Measurements from ENCODE around the gene PANK2. TPM values are rescaled to one million over a fixed set of nuclear protein-coding genes. Genes with fewer than 3 reads are reported as not detected.

The PANK2 gene
- polyA plus RNA-seq, 1 donor (not counting 4 experiments of a cell fraction or from before 2014, with no cell fraction given) = 23.6 TPM

DNA sequence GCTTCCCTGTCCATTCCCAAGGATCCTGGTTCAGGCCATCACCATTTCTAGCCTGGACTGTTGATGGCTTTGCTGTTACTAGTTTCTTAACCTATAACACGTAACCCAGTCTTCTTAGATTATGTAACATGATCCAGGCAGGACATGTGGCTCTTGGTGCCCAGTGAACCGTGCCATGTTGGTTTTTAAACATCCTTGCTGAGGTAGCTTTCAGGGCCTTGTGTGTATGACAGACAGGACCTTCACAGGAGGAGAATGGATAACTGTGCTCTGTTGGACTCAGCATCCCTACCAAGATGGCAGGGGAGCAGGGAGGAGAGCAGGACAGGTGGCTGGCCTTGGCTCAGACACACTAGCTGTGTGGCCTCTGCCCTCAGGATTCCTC, 46.8 kb downstream of the PANK2 start:
- no peak overlapping the region for H3K9ac ChIP-seq (ENCODE audit: control insufficient read depth, extremely low read depth, insufficient read depth, low read length)
- dilution Hi-C loops (cut with MboI; ENCODE audit: extremely low pct_ligation_motif_present, low sequenced_read_pairs) = no loop called here

DNA sequence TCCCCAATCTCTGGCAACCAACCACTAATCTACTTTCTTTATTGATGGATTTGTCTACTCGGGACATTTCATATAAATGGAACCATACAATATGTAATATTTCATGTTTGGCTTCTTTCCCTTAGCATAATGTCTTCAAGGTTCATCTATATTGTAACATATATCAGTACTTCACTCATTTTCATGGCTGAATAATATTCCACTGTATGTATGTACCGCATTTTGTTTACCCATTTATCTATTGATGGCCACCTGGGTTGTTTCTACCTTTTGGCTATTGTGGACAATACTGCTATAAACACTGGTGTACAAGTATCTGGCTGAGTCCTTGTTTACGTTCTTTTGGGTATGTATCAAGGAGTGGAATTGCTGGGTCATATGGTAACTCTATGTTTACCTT, 48.4 kb downstream of the PANK2 start:
- TF ChIP-seq EZH2 (IDR thresholded peaks at IDR 0.05; ENCODE audit: low read length) = no peak
- TF ChIP-seq, protein P1, sequence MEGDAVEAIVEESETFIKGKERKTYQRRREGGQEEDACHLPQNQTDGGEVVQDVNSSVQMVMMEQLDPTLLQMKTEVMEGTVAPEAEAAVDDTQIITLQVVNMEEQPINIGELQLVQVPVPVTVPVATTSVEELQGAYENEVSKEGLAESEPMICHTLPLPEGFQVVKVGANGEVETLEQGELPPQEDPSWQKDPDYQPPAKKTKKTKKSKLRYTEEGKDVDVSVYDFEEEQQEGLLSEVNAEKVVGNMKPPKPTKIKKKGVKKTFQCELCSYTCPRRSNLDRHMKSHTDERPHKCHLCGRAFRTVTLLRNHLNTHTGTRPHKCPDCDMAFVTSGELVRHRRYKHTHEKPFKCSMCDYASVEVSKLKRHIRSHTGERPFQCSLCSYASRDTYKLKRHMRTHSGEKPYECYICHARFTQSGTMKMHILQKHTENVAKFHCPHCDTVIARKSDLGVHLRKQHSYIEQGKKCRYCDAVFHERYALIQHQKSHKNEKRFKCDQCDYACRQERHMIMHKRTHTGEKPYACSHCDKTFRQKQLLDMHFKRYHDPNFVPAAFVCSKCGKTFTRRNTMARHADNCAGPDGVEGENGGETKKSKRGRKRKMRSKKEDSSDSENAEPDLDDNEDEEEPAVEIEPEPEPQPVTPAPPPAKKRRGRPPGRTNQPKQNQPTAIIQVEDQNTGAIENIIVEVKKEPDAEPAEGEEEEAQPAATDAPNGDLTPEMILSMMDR (optimal IDR thresholded peaks at IDR 0.05 in 1 of 3, IDR thresholded peaks at IDR 0.05 in 1 of 3, conservative IDR thresholded peaks at IDR 0.05 in 1 of 3; ENCODE audit: extremely low read depth in 1 of 3, insufficient read depth in 2 of 3, low read length in 3 of 3) = no peak

More for the DNA sequence above, 46.8 kb downstream of the PANK2 start:
- Histone ChIP-seq H3K4me3 (ENCODE audit: control insufficient read depth in 2 of 3, extremely low read depth in 1 of 3, insufficient read depth in 2 of 3, low read depth in 1 of 3, low read length in 3 of 3) (no peak overlapping the region), H3K79me2 (ENCODE audit: control insufficient read depth, insufficient read depth, low read length) (no peaks in the 10 kb centered on the region), H3K9me3 (ENCODE audit: control insufficient read depth, low read depth, low read length) (no peaks in the 10 kb centered on the region), H3K27ac (ENCODE audit: control insufficient read depth, insufficient read depth, low read length) (no peak overlapping the region), H4K20me1 (ENCODE audit: control insufficient read depth, extremely low read depth, insufficient read depth, low read length) (no peaks in the 10 kb centered on the region), H3K4me2 (ENCODE audit: control insufficient read depth, extremely low read depth, insufficient read depth, low read depth, low read length) (no peak overlapping the region), H3K9me1 (ENCODE audit: control insufficient read depth, extremely low read depth, insufficient read depth, low read length) (no peaks in the 10 kb centered on the region), H3K27me3 (ENCODE audit: control insufficient read depth, extremely low read depth, insufficient read depth, low read length) (no peaks in the 10 kb centered on the region), H3K4me1 (ENCODE audit: control insufficient read depth, extremely low read depth, insufficient read depth, low read length) (peaks cover 6% of the 10 kb centered on the region), H3K36me3 (ENCODE audit: control insufficient read depth in 2 of 2, extremely low read depth in 1 of 2, insufficient read depth in 2 of 2, low read length in 2 of 2) (peaks cover 0 to 8% of the 10 kb centered on the region in 2 experiments), H2AFZ (ENCODE audit: control insufficient read depth, low read length) (no peak overlapping the region)
- TF ChIP-seq EZH2 (IDR thresholded peaks at IDR 0.05; ENCODE audit: low read length) = no peak
- TF ChIP-seq, protein P1 (optimal IDR thresholded peaks at IDR 0.05 in 1 of 3, IDR thresholded peaks at IDR 0.05 in 1 of 3, conservative IDR thresholded peaks at IDR 0.05 in 1 of 3; ENCODE audit: extremely low read depth in 1 of 3, insufficient read depth in 2 of 3, low read length in 3 of 3) = no peak
- DNase-seq (ENCODE audit: low read depth, low spot score) (no peak), FAIRE-seq (no peak)

More for the DNA sequence above, 48.4 kb downstream of the PANK2 start:
- Histone ChIP-seq H2AFZ (ENCODE audit: control insufficient read depth, low read length) (no peak overlapping the region), H3K9ac (ENCODE audit: control insufficient read depth, extremely low read depth, insufficient read depth, low read length) (no peak overlapping the region), H3K4me3 (ENCODE audit: control insufficient read depth in 2 of 3, extremely low read depth in 1 of 3, insufficient read depth in 2 of 3, low read depth in 1 of 3, low read length in 3 of 3) (no peak overlapping the region), H4K20me1 (ENCODE audit: control insufficient read depth, extremely low read depth, insufficient read depth, low read length) (no peaks in the 10 kb centered on the region), H3K27me3 (ENCODE audit: control insufficient read depth, extremely low read depth, insufficient read depth, low read length) (no peaks in the 10 kb centered on the region), H3K4me1 (ENCODE audit: control insufficient read depth, extremely low read depth, insufficient read depth, low read length) (no peaks in the 10 kb centered on the region), H3K79me2 (ENCODE audit: control insufficient read depth, insufficient read depth, low read length) (no peaks in the 10 kb centered on the region), H3K27ac (ENCODE audit: control insufficient read depth, insufficient read depth, low read length) (no peak overlapping the region), H3K9me3 (ENCODE audit: control insufficient read depth, low read depth, low read length) (no peaks in the 10 kb centered on the region), H3K4me2 (ENCODE audit: control insufficient read depth, extremely low read depth, insufficient read depth, low read depth, low read length) (no peak overlapping the region), H3K36me3 (ENCODE audit: control insufficient read depth in 2 of 2, extremely low read depth in 1 of 2, insufficient read depth in 2 of 2, low read length in 2 of 2) (peaks cover 0 to 9% of the 10 kb centered on the region in 2 experiments), H3K9me1 (ENCODE audit: control insufficient read depth, extremely low read depth, insufficient read depth, low read length) (no peaks in the 10 kb centered on the region)
- FAIRE-seq = no peak
- no peak for DNase-seq (ENCODE audit: low read depth, low spot score)
- dilution Hi-C loops (cut with MboI; ENCODE audit: extremely low pct_ligation_motif_present, low sequenced_read_pairs) = no loop called here

Measured in keratinocyte (primary cell).